Stomach (tissue), 4 donors: ENCODE measurements around the gene TSFM.

Source experiments
- EP300 ChIP-seq: sonication (generic); formaldehyde crosslinking; IDR thresholded peaks from one replicate; pipeline ENCODE4 v1.6.1; 2017; ENCODE audit warnings: antibody characterized with exemption
- POLR2A ChIP-seq, 4 donors: fragments of 450-650 bp; IDR thresholded peaks; one replicate each; pipeline ENCODE4 v1.6.1; 2016; ENCODE audit warnings: antibody characterized with exemption in 4 of 4, control low read depth in 2 of 4, mild to moderate bottlenecking in 1 of 4, moderate library complexity in 1 of 4
- POLR2AphosphoS5 ChIP-seq, 3 donors: sonication (generic); formaldehyde crosslinking; IDR thresholded peaks; one replicate each; pipeline ENCODE4 v1.6.1; 2016; ENCODE audit warnings: antibody characterized with exemption in 3 of 3
- TF ChIP-seq, protein P1 (sequence below), 7 experiments: fragments of 450-650 bp in 4 of 7; fragments of 200-600 bp in 3 of 7; sonication (generic) in 3 of 7; IDR thresholded peaks; one replicate each; pipeline ENCODE4 v1.5.1; 2016 to 2019; ENCODE audit warnings: antibody characterized with exemption in 7 of 7, control low read depth in 2 of 7, mild to moderate bottlenecking in 1 of 7

DNA sequence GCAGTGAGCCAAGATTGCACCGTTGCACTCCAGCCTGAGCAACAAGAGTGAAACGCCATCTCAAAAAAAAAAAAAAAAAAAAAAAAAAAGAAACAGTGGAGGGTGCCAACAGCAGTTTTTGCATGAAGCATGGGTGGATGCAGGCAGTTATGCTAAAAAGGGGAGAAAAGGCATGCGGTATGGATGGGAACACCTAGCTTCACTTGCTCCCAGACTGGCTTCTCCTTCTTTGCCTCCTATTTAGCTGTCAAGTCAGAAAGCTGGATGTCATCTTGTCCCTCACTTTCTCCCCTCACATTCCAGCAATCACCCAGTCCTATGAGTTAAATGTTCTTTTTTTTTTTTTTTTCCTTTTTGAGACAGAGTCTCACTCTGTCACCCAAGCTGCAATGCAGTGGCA is 7.5 kb upstream of the TSFM start:
- no peak for TF ChIP-seq POLR2AphosphoS5 (IDR thresholded peaks at IDR 0.05)
- TF ChIP-seq, protein P1, sequence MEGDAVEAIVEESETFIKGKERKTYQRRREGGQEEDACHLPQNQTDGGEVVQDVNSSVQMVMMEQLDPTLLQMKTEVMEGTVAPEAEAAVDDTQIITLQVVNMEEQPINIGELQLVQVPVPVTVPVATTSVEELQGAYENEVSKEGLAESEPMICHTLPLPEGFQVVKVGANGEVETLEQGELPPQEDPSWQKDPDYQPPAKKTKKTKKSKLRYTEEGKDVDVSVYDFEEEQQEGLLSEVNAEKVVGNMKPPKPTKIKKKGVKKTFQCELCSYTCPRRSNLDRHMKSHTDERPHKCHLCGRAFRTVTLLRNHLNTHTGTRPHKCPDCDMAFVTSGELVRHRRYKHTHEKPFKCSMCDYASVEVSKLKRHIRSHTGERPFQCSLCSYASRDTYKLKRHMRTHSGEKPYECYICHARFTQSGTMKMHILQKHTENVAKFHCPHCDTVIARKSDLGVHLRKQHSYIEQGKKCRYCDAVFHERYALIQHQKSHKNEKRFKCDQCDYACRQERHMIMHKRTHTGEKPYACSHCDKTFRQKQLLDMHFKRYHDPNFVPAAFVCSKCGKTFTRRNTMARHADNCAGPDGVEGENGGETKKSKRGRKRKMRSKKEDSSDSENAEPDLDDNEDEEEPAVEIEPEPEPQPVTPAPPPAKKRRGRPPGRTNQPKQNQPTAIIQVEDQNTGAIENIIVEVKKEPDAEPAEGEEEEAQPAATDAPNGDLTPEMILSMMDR (IDR thresholded peaks at IDR 0.05) = no peak
- no peak for TF ChIP-seq POLR2A (IDR thresholded peaks at IDR 0.05)
- TF ChIP-seq EP300 = no peak
